NAMALWA (cell line): ENCODE measurements around the gene MCTP1.

Experiments
- DNase-seq: peaks from one replicate; pipeline ENCODE4 v3.0.0-alpha.2; 2015; ENCODE audit warnings: low spot score

MCTP1 gene

GRCh38 chr5:94811331-94811730, 473.6 kb downstream of the MCTP1 start:
- no peak for DNase-seq

- no peak for DNase-seq
These were observed 474.0 kb downstream of the MCTP1 start for GRCh38 chr5:94810877-94811276.

GRCh38 chr5:94810281-94810680, 474.6 kb downstream of the MCTP1 start:
- no peak for DNase-seq

GRCh38 chr5:94808497-94808896, 476.4 kb downstream of the MCTP1 start:
- no peak for DNase-seq

- DNase-seq: no peak
These were observed 476.9 kb downstream of the MCTP1 start for GRCh38 chr5:94807985-94808384.

- DNase-seq: peak; percentile 18
These were observed 482.4 kb downstream of the MCTP1 start for GRCh38 chr5:94802450-94802849.

- DNase-seq: no peak
These were observed 488.3 kb downstream of the MCTP1 start for GRCh38 chr5:94796586-94796985.

GRCh38 chr5:94793816-94794198, 491.1 kb downstream of the MCTP1 start:
- DNase-seq: no peak

- peak; percentile 83 for DNase-seq
These were observed 491.6 kb downstream of the MCTP1 start for GRCh38 chr5:94793113-94793815.

- DNase-seq: peak; percentile 29
These were observed 493.1 kb downstream of the MCTP1 start for GRCh38 chr5:94791829-94792228.

- no peak for DNase-seq
These were observed 496.4 kb downstream of the MCTP1 start for GRCh38 chr5:94788527-94788926.

- peak; percentile 27 for DNase-seq
These were observed 500.1 kb downstream of the MCTP1 start for GRCh38 chr5:94784536-94785505.

GRCh38 chr5:94782383-94782782, 502.5 kb downstream of the MCTP1 start:
- no peak for DNase-seq

- DNase-seq: no peak
These were observed 505.2 kb downstream of the MCTP1 start for GRCh38 chr5:94779684-94780083.

- no peak for DNase-seq
These were observed 506.2 kb downstream of the MCTP1 start for GRCh38 chr5:94778732-94779131.

GRCh38 chr5:94778299-94778698, 506.6 kb downstream of the MCTP1 start:
- DNase-seq: no peak

GRCh38 chr5:94777056-94777880, 507.6 kb downstream of the MCTP1 start:
- DNase-seq: no peak

- no peak for DNase-seq
These were observed 508.7 kb downstream of the MCTP1 start for GRCh38 chr5:94776167-94776566.

GRCh38 chr5:94775088-94775487, 509.8 kb downstream of the MCTP1 start:
- DNase-seq: no peak

GRCh38 chr5:94771742-94772141, 513.2 kb downstream of the MCTP1 start:
- no peak for DNase-seq

GRCh38 chr5:94769996-94770395, 514.9 kb downstream of the MCTP1 start:
- no peak for DNase-seq

GRCh38 chr5:94761786-94762185, 523.1 kb downstream of the MCTP1 start:
- no peak for DNase-seq
